K562 (cell line): Measurements from ENCODE around the gene TECRL. TPM values are rescaled to one million over a fixed set of nuclear protein-coding genes. Genes with fewer than 3 reads are reported as not detected.

Experiments used
- ATAC-seq: fragments of 200-7000 bp; cut with Tn5 transposase; 3 replicates; pipeline ENCODE4 v1.9.1; 2020; ENCODE audit warnings: moderate library complexity
- BruUV-seq: library from RNA; stranded (reverse); fragments of 400-500 nt; replicated peaks from 2 replicates; lab custom pipeline; 2021; lab: Mats Ljungman, UMichigan
- CTCF ChIA-PET: fragments of 300-600 bp; formaldehyde crosslinking; extraction: SDS; loops from one replicate; lab custom pipeline; 2021; ENCODE audit warnings: low intra/inter-chr PET ratio; lab: Yijun Ruan, JAX
- POLR2A ChIA-PET: fragments of 300-600, 350-650 bp; sonication (Branson Sonifier 250); formaldehyde crosslinking; extraction: SDS; loops from one replicate; lab custom pipeline; 2021; ENCODE audit warnings: antibody characterized with exemption, inconsistent platforms; lab: Yijun Ruan, JAX
- DNase-seq, 4 experiments: peaks; one replicate each; pipeline versions ENCODE4 v3.0.0 to v3.0.0-alpha.2; 2011 to 2018; ENCODE audit warnings: low spot score in 3 of 4, mixed read lengths in 3 of 4; ENCODE audit errors: extremely low read depth in 1 of 4
- FAIRE-seq: peaks from 2 replicates; lab custom pipeline; 2011; peaks lifted over from hg19 to GRCh38; lab: Jason Lieb, UNC
- H2AFZ ChIP-seq: 2 replicates; pipeline ENCODE4 v1.6.0; 2011; ENCODE audit warnings: low read depth, low read length, control low read depth, inconsistent platforms
- H3K27ac ChIP-seq: fragments of 200-600 bp; 3 replicates; pipeline ENCODE4 v1.8.0; 2011; ENCODE audit warnings: low read depth, mild to moderate bottlenecking, control low read depth, inconsistent platforms, low read length, moderate library complexity, mixed read lengths; ENCODE audit errors: extremely low read depth
- H3K27me3 ChIP-seq, 2 experiments: fragments of 300-600 bp in 1 of 2; 2 replicates in 1 of 2; 3 replicates in 1 of 2; pipeline versions ENCODE4 v1.6.0 to v1.8.0; 2011; ENCODE audit warnings: inconsistent platforms in 2 of 2, low read length in 2 of 2, mild to moderate bottlenecking in 1 of 2, mixed read lengths in 1 of 2, moderate library complexity in 1 of 2; ENCODE audit not compliant: control insufficient read depth in 2 of 2, insufficient read depth in 2 of 2
- H3K36me3 ChIP-seq: fragments of 300-600 bp; 3 replicates; pipeline ENCODE4 v1.8.0; 2011; ENCODE audit warnings: mild to moderate bottlenecking, low read length, inconsistent platforms; ENCODE audit not compliant: control insufficient read depth, insufficient read depth
- H3K4me1 ChIP-seq, 2 experiments: fragments of 200-600 bp in 1 of 2; replicated peaks in 1 of 2; 2 replicates in 1 of 2; 3 replicates in 1 of 2; pipeline versions ENCODE4 v1.5.1 to v1.8.0; 2011; ENCODE audit warnings: inconsistent platforms in 2 of 2, low read length in 2 of 2, mild to moderate bottlenecking in 1 of 2, mixed read lengths in 1 of 2, moderate library complexity in 1 of 2; ENCODE audit not compliant: control insufficient read depth in 2 of 2, insufficient read depth in 2 of 2
- H3K4me2 ChIP-seq: 2 replicates; pipeline ENCODE4 v1.6.1; 2011; ENCODE audit warnings: low read length, control low read depth, inconsistent platforms, mixed read lengths; ENCODE audit not compliant: insufficient read depth
- H3K4me3 ChIP-seq: fragments of 200-600 bp; sonication (generic), shearing (Covaris generic); 2 replicates; pipeline ENCODE4 v1.5.1; 2016; ENCODE audit warnings: control low read depth, inconsistent platforms
- H3K79me2 ChIP-seq: fragments of 200-600 bp; 3 replicates; pipeline ENCODE4 v1.8.0; 2011; ENCODE audit warnings: low read length, inconsistent platforms; ENCODE audit not compliant: control insufficient read depth, insufficient read depth
- H3K9ac ChIP-seq, 2 experiments: 2 replicates each; pipeline versions ENCODE4 v1.6.0 to v1.6.1; 2011; ENCODE audit warnings: low read depth in 2 of 2, low read length in 2 of 2, control low read depth in 1 of 2, inconsistent platforms in 1 of 2, mild to moderate bottlenecking in 1 of 2, mixed read lengths in 1 of 2; ENCODE audit not compliant: insufficient read depth in 1 of 2
- H3K9me1 ChIP-seq: one replicate; pipeline ENCODE4 v1.6.0; 2011; ENCODE audit warnings: inconsistent platforms, mild to moderate bottlenecking, low read length, moderate library complexity; ENCODE audit not compliant: control insufficient read depth, insufficient read depth
- H3K9me3 ChIP-seq: replicated peaks from 2 replicates; pipeline ENCODE4 v1.5.1; 2011; ENCODE audit warnings: low read depth, low read length, inconsistent platforms; ENCODE audit not compliant: control insufficient read depth, insufficient read depth
- H4K20me1 ChIP-seq: replicated peaks from 2 replicates; pipeline ENCODE4 v1.6.1; 2011; ENCODE audit warnings: low read length, inconsistent platforms, mixed read lengths; ENCODE audit not compliant: control insufficient read depth, insufficient read depth
- E2F8 ChIP-seq: fragments of 450-650 bp; IDR thresholded peaks from 2 replicates; pipeline ENCODE4 v1.7.1; 2018; ENCODE audit warnings: mild to moderate bottlenecking, low read depth; ENCODE audit not compliant: partially characterized antibody
- HNRNPUL1 ChIP-seq: fragments of 200-400 bp; formaldehyde crosslinking; IDR thresholded peaks from 2 replicates; pipeline ENCODE4 v1.6.1; 2017; ENCODE audit warnings: low read length
- MIER1 ChIP-seq: fragments of 450-650 bp; IDR thresholded peaks from 2 replicates; pipeline ENCODE4 v1.6.1; 2016; ENCODE audit warnings: antibody characterized with exemption, mild to moderate bottlenecking, low read depth
- RAD21 ChIP-seq, 2 experiments: fragments of 250-450 bp in 1 of 2; fragments of 450-650 bp in 1 of 2; sonication (Bioruptor Pico) in 1 of 2; formaldehyde crosslinking in 1 of 2; IDR thresholded peaks in 1 of 2; conservative IDR thresholded peaks in 1 of 2; 2 replicates each; pipeline versions ENCODE4 v1.4.0 to v1.8.0; 2020 to 2022; ENCODE audit warnings: mild to moderate bottlenecking in 2 of 2, moderate library complexity in 1 of 2
- RBM14 ChIP-seq: fragments of 200-400 bp; formaldehyde crosslinking; IDR thresholded peaks from 2 replicates; pipeline ENCODE4 v1.6.1; 2018; ENCODE audit warnings: low read depth, mild to moderate bottlenecking, low read length, moderate library complexity, borderline replicate concordance; ENCODE audit not compliant: insufficient read depth
- SFPQ ChIP-seq: fragments of 200-400 bp; formaldehyde crosslinking; IDR thresholded peaks from 2 replicates; pipeline ENCODE4 v1.6.1; 2017; ENCODE audit warnings: mild to moderate bottlenecking, low read depth, low read length, moderate library complexity
- ZNF316 ChIP-seq: fragments of 450-650 bp; IDR thresholded peaks from 2 replicates; pipeline ENCODE4 v1.6.1; 2016
- ZNF41 ChIP-seq: fragments of 250-450 bp; sonication (Bioruptor Pico); conservative IDR thresholded peaks from 2 replicates; pipeline ENCODE4 v1.4.0; 2020; ENCODE audit warnings: mild to moderate bottlenecking
- ZNF699 ChIP-seq: fragments of 250-450 bp; sonication (Bioruptor Pico); IDR thresholded peaks from 2 replicates; pipeline ENCODE4 v1.8.0; 2021; ENCODE audit warnings: mild to moderate bottlenecking, moderate library complexity; ENCODE audit not compliant: insufficient replicate concordance
- ZZZ3 ChIP-seq: fragments of 450-650 bp; IDR thresholded peaks from 2 replicates; pipeline ENCODE4 v1.6.1; 2016; ENCODE audit warnings: antibody characterized with exemption, mild to moderate bottlenecking, moderate library complexity
- in situ Hi-C: fragments of 300-500 bp; cut with MboI; formaldehyde crosslinking; loops from 4 replicates; pipeline ENCODE4 v1.15.0; 2018; ENCODE audit warnings: inconsistent platforms, mixed read lengths
- intact Hi-C: fragments of 100-400 bp; cut with micrococcal nuclease; formaldehyde crosslinking; loops from 2 replicates; pipeline ENCODE4 v1.14.2; 2022
- polyA plus RNA-seq, 8 experiments: library from polyadenylated mRNA; depleted of rRNA in 4 of 8; stranded (reverse) in 5 of 8; unstranded in 3 of 8; fragments of >200 nt; fragmentation: Nextera tagmentation in 2 of 8; fragmentation: Illumina TruSeq in 1 of 8; extraction: Ambion mirVana in 2 of 8; extraction: Trizol in 1 of 8; gene quantifications; 2 replicates each; pipeline versions ENCODE4 v1.2.1 to v1.2.3, GENCODE V29; 2011 to 2014; ENCODE audit warnings: inconsistent platforms in 1 of 8, missing spikeins in 1 of 8
- total RNA-seq, 7 experiments: library from RNA; depleted of rRNA in 6 of 7; stranded (reverse); fragments of >200 nt in 6 of 7; fragmentation: Illumina TruSeq in 2 of 7; extraction: Trizol in 2 of 7; gene quantifications; 2 replicates each; pipeline versions ENCODE4 v1.2.1 to v1.2.3, GENCODE V29; 2011 to 2021; ENCODE audit warnings: low replicate concordance in 1 of 7

Gene TECRL
- total and polyA plus RNA-seq, 9 of the 15 experiments (the other 6 are each of a cell fraction or from before 2014, with no cell fraction given) = not detected

DNA sequence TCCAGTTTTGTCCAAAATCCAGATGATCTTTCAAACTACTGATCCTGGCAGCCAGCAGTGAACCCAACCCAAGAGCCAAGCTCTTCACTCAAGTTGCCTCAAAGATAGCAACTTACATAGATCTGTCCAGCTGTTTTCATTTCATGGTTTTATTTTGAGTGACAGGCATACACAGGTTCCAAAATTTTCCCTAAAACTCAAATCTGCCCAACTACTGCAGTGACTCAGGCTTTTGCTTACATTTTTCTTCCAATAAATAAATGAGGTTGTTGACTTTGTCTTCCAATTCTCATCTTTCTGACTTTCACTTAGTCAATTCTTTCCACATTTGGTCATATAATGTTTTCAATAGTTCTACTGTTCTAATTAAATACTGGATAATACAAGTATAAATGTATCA, 158.8 kb downstream of the TECRL start:
- CTCF ChIA-PET = no interaction called here
- H3K9me1 ChIP-seq = no peaks in the 10 kb centered on the region
- H3K27me3 ChIP-seq = no peaks in the 10 kb centered on the region
- H3K27ac ChIP-seq = no peak overlapping the region
- no peak for DNase-seq
- BruUV-seq = no TSS peak
- POLR2A ChIA-PET = no interaction called here
- H4K20me1 ChIP-seq = no peaks in the 10 kb centered on the region
- no peak for ATAC-seq
- no peak for TF ChIP-seq RAD21 (CRISPR knock-in tag; conservative IDR thresholded peaks at IDR 0.05 in 1 of 2, IDR thresholded peaks at IDR 0.05 in 1 of 2)
- no peak for TF ChIP-seq ZNF316
- no peak for TF ChIP-seq SFPQ
- no peak for TF ChIP-seq MIER1
- TF ChIP-seq E2F8 = no peak
- TF ChIP-seq ZNF41 (CRISPR knock-in tag) = no peak
- no peak for TF ChIP-seq HNRNPUL1
- no peak for TF ChIP-seq ZNF699 (CRISPR knock-in tag)
- no peak for TF ChIP-seq ZZZ3
- TF ChIP-seq RBM14 = no peak
- no peak overlapping the region for H3K4me2 ChIP-seq
- no peak overlapping the region for H3K9ac ChIP-seq
- H3K36me3 ChIP-seq = no peaks in the 10 kb centered on the region
- intact Hi-C loops = no loop called here
- H3K4me1 ChIP-seq = no peaks in the 10 kb centered on the region
- no peak overlapping the region for H3K4me3 ChIP-seq
- H3K9me3 ChIP-seq = peaks cover 2% of the 10 kb centered on the region; the same call in 1 of the 2 replicates
- in situ Hi-C loops = no loop called here
- H2AFZ ChIP-seq = no peak overlapping the region
- no peaks in the 10 kb centered on the region for H3K79me2 ChIP-seq
- FAIRE-seq = no peak
